Stimulated activated CD4-positive, alpha-beta T cell treated with anti-CD3 and anti-CD28 coated beads, TNF-alpha, amount 100 ng/mL, for 24 hours (primary cell): ENCODE results near the gene CGB5.

Experiments
- DNase-seq, 3 experiments: peaks; one replicate each; pipeline ENCODE4 v3.0.0-alpha.2; 2020; ENCODE audit warnings: low read depth in 3 of 3

Gene CGB5

DNA sequence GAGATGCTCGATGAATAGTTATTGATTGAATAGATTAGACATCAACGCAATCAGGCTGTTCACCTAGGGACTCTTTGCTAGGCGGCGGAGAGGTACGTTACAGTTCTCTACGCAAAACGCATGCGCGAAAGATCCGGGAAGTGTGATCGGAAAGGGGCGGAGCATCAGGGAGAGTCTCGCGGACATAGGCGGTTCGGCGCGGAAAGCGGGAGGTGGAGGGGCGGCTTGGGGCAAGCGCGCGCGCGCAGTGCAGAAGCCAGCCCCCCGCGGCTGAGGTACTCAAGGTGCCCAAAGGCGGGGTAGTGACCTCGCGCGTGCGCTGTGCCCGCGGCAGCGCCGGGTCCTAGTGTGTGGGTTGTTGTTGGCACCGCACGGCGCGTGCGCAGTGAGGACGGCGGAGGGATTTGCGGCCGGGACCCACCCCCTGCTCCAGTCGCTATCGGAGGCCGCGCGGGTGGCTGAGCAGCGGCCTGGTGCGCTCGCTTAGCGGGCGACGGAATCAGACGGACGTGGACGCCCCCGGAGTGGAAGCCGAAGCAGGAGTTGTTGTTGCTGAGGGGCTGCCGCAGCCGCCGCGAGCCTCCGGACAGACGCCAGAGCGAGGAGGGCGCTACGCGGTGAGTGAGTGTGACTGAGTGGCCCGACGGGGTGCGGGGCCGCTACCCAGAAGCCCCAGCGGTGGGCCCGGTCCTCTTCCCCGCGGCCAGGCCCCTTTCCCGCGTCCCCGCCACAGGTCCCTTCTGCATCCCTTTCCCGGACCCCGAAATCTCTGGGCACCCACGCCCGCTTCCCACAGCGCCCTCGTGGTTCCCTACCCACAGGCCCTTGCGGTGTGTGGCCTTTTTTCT lies 41.6 kb downstream of the CGB5 start, which contains the start of gene SNRNP70:
TSS of gene SNRNP70 (plus strand) at position 432 of the 848 bp plus-strand sequence. CDS start 964 bp downstream, outside the sequence.
- peak; percentile 98 for DNase-seq

DNA sequence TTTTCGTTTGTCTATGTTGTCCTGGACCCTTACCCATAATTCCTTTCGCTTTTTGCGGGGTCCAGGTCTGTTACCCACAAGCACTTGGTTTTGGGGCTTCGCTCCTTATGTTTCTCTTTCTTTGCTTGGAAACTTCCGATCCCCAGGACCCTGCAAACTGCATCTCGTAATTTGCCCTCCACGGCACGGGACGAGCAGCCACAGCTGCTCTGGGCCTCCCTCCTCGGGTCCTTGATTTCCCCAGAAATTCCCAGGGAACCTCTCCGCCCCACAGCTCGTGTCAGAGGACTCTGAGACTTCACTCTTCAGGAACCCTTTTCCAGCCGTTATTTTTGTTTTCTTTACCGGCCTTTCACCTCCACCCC lies 42.2 kb downstream of the CGB5 start:
- DNase-seq = no peak

DNA sequence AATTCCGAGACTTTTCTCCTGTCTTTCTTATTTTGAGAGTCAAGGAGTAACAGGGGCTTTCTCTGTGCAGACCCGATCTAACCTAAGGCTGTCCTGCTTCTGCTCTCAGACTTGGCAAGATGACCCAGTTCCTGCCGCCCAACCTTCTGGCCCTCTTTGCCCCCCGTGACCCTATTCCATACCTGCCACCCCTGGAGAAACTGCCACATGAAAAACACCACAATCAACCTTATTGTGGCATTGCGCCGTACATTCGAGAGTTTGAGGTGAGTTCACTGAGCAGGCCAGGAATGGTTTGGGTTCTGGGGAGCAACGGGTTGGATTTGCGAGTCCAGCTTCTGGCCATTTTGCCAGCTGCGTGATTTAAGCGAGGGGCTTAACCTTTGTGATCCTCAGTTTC lies 42.6 kb downstream of the CGB5 start:
- no peak for DNase-seq

DNA sequence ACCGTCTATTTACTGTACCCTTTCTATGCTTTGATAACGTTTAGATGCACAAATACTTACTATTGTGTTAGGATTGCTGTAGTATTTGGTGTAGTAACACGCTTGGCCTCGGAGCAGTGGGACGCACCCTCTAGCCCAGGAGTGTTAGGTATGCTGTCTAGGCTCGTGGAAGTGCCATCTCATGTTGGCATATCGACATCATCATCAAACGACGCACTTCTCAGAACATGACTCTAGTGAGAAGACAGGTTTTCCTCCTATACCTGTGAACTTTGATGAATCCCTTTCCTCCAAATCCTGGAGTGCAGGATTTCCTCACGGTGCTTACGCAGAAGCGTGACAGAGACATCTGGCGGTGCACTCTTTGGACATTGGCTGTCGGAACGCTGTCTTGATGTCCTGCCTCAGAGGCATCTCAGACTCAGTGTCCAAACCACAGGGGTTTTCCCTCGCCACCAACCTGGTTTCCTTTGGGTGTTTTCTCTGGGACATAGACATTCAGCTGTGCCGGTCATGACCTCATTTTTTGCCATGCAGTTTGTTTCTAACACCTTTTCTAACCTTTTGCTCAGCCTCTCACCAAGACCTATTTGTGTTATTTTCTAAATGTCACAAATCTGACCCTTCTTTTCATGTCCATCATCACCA lies 47.9 kb downstream of the CGB5 start:
- no peak for DNase-seq

DNA sequence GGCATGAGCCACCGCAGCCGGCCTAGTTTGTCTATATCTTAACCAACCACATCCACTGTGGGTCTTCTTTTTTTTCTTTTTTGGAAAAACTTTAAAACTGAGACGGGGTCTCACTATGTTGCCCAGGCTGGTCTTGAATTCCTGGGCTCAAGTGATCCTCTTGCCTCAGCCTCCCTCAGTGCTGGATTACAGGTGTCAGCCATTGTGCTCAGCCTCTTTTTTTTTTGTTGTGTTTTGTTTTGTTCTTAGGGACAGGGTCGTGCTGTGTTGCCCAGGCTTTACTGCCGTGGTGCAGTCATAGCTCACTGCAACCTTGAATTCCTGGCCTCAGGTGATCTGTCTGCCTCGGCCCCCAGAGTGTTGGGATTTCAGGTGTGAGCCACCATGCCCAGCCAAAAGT lies 49.0 kb downstream of the CGB5 start:
- no peak for DNase-seq
